GM19455 (cell line): ENCODE measurements around the gene TFF2.

Experiments
- ATAC-seq: cut with Tn5 transposase; IDR thresholded peaks from one replicate; pipeline ENCODE4 v1.9.1; 2021; ENCODE audit not compliant: unreplicated experiment

The TFF2 gene

DNA sequence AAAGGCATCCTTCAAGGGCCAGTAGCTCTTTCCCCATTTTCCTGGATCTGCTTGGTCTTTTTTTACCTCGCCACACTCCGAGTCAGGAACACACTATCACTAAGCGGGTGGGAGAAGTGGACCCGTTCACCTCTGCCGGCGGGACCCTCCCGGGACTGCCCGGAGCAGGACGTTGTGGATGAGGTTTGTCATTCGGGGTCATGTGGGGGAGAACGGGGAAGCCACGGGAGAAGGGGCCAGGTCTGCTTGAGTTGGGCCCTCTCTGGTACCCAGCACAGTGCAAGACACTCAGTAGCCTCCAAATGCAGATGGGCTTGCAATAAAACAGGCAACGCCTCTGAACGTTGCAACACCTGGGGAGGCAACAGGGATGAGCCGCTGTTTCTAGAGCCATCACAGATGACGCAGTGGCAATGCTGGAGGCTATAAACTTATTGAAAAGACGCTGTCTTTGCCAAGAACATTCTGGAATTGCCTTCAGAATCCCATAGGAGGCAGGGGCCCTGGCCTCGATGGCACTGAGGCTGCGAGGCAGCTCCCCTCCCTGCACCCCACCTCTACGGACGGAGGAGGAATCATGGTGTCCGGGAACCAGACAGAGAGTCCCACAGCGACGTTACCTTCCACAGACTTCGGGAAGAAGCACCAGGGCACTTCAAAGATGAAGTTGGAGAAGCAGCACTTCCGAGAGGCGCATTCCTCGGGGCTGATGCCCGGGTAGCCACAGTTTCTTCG is 3.8 kb downstream of the TFF2 start:
- no peak for ATAC-seq

DNA sequence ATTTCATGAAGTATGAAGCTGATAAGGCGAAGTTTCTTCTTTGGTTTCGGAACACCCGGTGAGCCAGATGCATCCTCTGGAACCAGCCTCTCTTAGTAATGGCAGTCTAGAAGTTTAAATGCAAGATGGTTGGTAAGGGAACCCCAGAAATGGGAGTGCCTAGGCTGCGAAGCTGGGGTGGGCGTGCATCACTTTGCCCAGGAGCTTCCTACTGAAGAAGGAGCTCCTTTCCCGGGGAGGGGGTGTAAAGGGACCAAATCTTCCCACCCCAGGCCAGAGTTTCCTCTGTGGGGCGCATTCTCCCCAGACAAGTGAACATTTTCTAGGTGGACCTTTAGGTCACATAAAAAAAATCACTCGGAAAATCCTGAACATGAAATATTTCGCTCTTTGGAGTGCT is 4.4 kb downstream of the TFF2 start:
- no peak for ATAC-seq

DNA sequence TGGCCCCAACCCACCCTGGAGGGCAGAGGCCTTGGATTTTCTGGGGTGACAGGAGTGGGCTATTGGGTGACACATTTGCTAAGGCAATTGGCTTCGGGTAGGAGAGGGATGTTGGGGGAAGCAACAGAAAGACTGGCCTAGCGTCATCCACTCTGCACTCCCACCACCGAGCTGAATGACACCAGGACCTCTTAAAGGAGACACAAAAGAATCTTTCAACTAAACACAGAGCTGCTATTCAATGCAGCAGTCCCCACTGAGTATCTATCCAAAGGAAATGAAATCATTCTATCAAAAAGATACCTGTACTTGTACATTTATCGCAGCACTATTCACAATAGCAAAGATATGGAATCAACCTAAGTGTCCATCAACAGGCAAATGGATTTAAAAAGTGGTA is 6.2 kb downstream of the TFF2 start:
- ATAC-seq = no peak

DNA sequence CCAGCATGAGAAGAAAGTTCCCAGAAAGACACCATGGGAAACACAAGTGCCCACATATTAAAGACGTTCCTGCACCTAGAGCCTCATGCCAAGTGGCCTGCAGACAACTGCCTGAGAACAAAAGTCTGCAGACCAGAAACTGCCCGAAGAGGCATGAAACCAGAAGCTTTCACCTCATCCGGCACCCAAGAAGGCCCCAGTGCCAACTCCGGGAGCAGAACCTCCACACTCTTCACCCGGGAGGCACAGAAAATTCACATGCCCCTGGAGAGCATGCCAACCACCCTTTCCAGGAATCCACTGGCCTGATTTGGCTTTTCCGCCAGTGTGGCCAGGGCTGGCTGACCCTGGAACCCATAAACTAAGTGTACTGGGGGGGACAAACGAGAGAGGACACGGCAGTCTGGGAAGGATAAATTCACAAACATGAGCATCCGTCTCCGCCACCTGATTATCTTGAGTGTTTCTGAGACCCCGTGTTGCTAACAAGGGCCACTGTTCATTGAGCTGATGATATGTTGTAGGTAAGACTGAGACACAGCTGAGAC is 6.8 kb downstream of the TFF2 start:
- ATAC-seq = no peak

DNA sequence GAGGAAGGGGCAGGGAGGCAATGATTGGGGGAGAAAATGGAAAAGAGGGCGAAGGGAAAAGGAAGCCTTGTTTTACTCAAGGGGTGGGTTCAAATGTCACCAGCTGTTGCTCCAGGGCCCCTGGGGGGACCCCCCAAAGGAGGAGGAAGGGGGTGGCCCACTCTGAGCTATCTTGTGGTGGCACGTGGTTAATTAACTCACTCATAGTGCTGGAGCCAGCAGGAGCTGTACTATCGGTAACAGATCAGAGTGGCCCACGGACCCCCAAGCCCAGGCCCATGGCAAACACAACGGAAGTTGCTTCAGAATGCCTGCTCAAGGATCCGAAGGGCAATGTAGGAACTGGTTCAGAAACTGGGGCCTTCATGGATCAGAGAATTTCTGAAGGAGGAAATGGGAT is 7.2 kb downstream of the TFF2 start:
- no peak for ATAC-seq

DNA sequence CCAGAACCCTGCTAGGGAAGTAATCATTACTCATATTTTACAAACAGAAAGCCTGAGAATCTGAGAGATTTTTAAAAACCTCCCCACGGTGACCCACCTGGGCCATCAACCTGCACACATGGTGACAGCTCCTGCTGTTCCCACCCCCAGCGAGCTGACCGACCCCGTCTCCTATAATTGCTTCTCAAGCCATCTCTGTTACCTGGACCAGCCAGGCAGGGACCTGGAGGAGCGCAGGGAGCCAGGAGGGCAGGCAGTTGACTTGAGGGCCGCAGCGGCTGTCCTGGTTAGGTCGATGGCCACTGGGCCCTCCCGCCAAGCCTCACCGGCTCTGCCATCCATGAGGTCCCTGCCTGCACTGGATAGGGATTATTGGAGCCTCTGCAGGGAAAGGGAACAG is 7.7 kb downstream of the TFF2 start:
- no peak for ATAC-seq

DNA sequence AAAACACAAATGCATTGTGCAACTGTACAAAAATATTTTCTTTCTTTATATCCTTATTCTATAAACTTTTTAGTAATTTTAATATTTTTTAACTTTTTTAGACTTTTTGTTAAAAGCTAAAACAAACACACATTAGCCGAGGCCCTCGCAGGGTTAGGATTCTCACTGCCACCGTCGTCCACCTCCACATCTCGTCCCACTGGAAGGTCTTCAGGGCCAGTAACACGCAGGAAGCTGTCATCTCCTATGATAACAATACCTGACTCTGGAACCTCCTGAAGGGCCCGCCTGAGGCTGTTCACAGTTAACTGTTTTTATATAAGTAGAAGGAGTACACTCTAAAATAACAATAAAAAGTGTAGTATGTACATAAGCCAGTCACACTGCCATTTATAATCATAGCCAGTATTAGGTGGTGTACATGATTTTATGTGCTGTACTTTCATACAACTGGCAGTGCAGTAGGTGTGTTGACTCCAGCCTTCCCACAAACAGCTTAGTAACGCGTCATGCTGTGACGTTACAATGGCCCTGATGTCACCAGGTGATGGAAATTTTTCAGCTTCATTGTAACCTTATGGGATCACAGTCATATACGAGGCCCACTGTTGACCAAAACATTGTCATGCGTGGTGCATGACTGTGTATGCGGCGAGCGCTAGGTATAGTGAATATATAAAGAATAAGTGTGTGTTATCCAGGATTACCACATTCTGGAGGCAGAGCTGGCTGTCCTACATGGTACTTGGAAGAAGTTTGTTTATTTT is 8.8 kb downstream of the TFF2 start:
- ATAC-seq = no peak

DNA sequence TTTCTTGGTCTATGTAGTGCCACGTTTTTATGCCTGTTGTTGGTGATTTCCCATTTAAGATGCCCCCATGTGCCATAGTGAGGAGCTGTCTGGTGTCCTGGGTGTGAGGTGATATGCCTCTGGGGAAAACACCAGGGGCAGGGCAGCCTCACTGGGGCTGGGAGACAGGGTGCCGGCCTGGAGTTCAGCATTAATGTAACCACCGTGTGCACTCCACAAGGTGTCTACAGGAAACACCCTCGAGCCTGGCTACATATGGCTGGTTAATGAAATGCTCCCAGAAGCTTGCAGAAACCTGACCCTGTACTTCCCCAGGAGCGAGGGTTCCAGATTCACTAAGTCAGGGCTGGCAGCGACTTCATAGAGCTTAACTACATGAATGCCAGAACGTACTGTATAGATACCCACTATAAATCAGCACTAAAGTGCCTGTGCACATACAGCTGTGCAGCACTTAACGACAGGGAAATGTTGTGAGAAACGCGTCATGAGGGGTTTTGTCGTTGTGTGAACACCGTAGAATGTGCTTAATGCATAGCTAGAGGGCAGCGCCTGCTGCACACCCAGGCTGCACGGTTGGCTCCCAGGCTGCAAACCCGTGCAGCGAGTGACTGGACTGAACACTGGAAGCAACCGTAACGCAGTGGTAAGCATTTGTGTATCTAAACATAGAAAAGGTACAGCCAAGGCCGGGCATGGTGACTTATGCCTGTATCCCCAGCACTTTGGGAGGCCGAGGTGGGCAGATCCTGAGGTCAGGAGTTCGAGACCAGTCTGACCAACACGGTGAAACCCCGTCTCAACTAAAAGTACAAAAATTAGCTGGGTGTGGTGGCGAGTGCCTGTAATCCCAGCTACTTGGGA is 10.4 kb downstream of the TFF2 start:
- no peak for ATAC-seq

DNA sequence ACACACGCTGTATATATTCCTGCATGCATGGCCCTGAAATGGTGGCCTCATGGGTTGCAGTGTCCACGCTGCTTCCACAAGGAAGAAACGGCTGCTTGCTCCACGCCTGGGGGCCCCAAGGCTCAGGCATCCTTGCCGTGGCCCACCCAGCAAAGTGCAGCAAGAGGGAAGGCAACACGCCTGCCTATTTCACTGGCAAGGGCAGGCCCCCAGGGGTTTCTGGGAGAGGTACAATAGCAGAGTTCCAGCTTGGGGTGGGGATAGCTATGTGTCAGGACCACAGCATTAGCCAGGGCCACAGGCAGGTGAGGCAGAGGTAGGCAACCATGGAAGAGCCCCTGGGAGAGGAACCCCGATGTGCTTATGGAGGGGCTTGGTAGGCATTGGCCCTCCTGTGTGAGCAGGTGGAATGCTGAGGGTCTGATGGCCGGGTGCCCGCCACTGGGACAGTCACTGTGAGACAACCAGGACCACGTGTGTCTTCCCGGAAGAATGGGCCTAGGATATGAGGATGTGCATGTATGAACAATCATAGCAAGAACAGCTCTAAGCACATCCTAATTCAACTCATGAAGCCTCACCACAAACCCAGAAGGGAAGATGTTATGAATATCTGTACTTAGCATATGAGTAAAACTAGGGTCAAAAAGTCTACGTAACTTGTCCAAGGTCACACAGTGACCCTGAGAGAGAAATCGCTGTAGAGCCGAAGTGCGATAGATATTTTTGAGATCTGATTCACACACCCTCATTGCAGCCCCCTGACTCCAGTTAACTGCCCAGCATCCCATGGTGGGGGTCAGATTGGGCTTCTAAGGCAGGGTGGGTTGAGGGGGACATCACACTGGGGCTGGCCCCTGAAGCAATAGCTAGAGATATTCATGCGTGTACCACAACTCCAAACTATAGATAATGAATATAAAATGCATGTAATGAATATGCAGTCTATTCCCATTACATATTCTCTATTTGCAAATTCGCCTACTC is 11.8 kb downstream of the TFF2 start:
- no peak for ATAC-seq

DNA sequence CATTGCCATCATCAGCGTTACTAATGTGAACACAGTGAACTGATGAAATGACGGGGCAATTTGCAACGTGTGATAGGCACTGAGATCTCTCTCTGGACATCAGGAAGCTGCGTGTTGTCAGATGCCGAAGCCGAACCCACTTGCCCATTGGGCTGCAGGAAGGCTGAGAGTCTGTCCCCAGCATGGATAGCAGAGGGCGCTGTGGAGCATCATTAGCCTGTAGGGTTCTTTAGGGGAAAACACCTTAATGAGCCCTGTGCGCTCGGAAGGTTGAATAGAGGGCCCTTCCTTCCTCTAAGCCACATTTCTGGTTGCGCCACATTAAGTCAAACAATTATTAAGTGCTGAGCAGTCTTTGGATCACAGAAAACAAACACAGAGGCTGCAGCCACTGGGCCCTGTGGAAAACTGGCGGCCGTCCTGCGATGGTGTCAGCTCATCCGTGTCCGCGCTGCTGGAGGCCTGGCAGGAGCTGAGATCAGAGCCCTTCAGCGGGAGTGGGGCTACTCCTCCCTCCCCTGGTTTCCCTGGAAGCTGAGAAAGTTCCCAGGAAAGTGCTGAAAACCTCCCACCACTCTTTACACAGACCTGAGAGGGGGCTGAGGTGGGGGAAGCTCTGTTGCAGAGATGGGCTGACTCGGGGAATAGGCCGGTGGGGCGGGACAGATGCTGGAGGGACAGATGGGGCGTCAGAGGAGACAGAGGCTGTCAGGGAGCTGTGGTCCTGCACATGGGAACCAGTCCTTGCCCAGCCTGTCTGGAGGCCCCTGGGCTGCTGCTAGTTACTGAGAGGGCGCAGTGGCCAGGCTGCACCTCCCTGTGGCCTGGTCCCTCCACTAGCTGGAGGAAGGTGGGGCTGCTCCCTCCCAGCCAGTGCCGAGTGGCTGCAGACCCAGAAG is 12.7 kb downstream of the TFF2 start:
- no peak for ATAC-seq

DNA sequence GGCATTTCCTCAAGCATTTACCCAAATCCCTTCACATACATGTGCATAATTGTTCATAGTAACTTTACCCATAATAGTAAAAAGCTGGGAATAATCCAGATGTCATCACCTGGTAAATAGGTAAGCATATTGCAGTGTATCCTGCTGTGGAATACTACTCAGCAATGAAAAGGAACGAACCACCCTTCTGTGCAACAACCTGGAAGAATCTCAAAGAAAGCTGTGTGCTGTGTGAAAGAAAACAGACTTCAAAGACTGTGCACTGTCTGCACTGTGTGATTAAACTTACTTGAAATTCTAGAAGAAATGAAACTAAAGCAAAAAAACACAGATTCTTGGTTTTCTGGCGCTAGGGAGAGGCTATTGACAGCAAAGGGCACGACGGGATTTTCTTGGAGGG is 13.5 kb downstream of the TFF2 start:
- ATAC-seq = no peak

DNA sequence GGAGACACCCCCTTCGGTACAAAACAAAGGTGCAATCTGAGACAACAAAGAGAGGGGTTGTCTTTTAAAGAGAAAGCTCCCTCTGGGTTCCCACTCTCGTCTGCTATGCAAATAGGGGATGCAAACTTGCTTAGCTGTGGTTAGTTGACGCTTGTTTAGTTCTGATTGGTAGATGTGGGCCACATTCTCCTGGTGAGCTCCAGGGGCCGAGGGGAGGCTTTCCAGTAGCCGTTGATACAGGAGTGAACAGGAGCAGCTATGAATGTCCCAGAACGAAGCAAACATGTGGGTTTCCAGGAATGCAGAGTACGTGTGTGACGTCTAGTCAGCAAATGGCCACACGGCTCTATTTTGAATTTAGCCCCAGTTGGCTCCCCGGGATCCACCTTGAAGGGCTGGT is 14.7 kb downstream of the TFF2 start:
- no peak for ATAC-seq

DNA sequence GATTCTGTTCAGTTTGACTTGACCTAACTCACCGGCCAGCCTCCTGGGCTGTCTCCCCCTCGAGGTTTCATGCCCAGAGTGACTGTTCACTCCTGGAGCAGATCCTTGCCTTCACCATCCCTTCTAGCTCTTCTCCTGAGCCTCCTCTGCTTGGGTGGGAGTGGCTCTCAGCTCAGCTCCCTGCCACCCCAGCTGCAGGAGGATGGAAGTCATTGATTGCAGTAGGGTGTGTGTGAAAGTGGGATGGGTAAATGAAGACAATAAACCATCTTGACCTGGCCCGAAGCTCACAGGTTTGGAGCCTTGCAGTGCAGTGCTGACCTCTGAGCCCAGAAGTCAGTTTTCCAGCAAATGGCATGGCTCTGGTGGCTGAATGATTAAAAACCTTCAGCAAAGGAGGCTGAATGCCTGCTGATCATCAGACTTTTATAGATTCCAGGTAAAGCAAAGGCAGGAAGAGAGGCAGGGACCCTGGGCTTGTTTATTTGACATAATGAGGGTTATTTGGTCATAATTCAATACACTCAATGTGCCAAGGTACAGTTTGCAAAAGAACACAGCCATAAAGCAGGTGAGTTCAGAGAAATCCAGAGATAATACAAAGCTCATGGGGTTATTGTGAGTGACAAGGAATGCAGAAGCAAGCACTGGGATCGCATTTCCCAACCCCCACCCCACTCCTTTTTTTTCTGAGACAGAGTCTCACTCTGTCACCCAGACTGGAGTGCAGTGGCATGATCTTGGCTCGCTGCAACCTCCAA is 18.1 kb downstream of the TFF2 start:
- ATAC-seq = no peak

DNA sequence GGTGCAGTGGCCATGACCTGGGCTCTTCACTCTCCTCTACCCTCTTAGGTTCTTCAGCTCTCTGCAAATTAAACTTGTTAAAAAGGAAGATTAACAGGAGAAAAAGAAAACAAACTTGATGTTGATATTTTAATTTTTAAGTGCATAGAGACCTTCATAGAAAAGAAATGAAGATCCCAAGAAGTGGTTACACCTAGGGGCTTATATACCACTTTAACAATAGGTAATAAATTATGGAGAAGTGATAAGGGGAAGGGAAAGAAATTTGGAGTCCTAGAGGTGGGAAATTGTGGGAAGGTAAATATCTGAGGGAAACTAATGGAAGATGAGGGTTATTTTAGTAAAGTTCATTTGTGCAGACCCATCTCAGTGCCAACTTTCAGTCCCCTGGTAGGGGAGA is 19.1 kb downstream of the TFF2 start:
- ATAC-seq = no peak

DNA sequence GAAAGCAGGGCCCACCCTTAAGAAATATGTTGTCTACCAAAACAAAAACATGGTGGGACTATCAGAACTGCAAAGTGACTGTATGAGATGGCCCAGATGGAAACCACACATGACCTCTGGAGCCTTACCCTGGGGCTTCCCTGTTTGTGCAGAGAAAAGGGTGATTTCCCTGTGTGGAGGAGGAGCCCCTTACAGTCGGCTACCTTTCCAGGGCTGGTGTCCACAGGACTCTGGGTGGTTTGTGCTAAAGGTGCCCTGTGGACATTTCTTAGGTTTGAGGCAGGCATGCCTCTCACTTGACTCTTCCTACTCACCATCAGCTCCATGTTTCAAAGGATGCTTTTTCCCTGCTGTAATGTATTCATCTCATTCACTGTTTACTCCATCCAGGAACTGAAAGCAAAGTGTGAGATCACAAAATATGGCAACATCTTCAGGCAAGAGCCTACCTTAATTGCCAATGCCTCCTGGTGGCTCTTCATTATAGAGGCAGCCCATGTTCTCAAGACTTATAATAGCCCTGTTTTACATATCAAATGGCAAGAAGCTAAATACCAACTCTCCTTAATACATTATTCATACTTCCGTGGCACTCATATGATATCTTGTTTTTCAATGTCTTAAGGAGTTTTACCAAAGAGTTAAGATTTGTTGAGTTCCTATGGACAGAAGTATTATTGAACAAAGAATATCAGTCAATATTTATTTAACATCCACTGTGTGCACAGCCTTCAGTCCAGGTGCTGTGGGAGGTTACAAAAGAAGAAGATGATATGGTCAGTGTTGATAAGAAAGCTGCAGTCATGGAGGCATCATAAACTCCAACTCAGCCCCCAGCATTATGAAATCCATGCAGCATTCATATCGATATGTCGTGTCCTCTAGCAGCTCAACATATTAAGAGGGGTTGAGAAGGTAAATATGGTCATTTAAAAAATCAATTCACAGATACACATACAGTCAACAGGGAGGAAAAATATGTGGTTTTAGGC is 20.1 kb downstream of the TFF2 start:
- no peak for ATAC-seq

DNA sequence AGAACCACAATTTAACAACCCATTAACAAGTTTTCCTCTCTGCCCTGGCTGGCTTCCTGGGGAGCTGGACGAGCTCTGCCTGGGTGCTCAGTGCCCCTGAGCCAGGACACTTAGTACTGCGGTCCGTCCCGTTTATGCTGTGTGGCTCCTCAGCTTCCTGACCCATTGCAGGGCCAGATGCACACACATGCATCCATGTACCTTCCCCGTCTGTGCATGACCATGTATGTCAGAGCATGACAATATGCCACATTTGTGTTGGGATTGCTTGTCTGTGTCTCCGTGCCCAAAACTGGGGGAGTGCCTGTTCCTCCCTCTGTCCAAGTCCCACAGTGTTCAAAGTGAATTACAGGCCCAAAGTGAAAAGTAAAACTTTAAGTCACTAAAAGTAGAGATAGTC is 25.9 kb downstream of the TFF2 start:
- ATAC-seq = no peak

DNA sequence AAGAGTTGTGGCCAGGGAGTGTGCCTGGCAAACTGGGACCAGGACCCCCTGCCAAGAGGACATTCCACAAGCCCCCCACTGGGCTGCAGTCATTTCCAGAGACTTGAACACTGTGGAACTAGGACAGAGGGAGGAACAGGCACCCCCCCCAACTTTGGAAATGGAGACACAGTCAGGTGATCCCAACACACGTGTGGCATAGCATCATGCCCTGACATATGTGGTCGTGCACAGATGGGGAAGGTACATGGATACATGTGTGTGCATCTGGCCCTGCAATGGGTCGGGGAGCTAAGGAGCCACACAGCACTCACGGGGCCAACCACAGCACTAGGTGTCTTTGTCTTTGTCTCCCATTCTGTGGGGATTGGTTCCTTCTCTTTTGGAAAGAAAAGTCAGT is 28.9 kb downstream of the TFF2 start:
- no peak for ATAC-seq
